GM19025 (cell line): ENCODE results near the gene CELF4.
"Not testable (repeated sequence)": the region's sequence is repeated elsewhere in the genome, so short reads cannot be mapped to it uniquely, and the experiment has no call there.

Source experiments
- ATAC-seq: cut with Tn5 transposase; IDR thresholded peaks from one replicate; pipeline ENCODE4 v1.9.1; 2021; ENCODE audit warnings: mild to moderate bottlenecking, low read depth, moderate library complexity; ENCODE audit not compliant: unreplicated experiment

Gene CELF4

DNA sequence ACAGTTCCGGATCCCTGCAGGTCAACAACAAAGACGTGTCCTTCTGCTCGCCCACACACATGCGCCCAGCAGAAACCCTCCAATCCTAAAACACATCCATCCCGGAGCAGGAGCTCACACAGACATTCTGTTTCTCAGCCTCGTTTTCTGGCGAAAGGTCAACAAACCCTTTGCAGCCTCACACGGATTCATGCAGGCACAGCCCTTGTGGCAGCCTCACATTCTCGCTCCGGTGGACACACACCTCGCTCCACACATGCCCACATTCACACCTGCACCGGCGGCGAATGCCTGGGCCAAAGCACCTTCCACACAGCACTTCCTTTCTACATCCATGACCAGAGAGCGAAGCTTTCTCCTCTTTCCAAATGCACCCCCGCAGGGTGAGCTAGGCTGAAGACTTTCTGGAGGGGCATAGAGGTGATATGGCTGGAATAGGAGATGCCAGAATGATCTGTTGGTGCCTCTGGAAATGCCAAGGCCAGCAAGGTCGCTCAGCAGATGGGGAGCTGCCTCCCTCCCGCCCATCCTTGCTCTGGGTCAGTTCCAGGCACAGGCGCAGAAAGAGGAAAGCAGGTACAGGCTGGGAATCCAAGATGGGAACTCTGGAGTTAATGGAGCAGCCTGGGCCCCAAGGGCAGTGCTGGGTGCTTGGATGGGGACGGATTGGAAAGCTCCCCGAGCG is 88.8 kb downstream of the CELF4 start:
- ATAC-seq, result no peak

DNA sequence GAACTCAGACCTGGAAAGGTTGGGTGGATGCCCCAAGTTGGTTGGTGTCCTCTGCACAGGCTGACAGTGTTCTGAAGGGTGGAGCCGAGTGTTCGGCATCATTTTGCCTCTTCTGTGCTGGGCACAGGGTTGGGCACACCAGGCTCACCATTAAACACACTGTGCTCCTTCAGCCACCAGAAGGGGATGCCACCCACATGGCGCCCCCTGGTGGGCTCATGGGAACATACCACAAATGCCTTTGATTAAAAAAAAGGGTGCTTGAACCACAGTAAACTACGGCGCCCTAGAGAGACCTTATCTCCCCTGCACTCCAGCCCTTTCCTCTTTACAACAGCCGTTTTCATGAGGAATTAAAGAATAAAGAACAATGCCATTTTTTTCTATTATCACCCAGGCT is 89.4 kb downstream of the CELF4 start:
- ATAC-seq, result no peak

GRCh38 chr18:37473195-37473840 is 92.3 kb downstream of the CELF4 start:
- no peak for ATAC-seq

DNA sequence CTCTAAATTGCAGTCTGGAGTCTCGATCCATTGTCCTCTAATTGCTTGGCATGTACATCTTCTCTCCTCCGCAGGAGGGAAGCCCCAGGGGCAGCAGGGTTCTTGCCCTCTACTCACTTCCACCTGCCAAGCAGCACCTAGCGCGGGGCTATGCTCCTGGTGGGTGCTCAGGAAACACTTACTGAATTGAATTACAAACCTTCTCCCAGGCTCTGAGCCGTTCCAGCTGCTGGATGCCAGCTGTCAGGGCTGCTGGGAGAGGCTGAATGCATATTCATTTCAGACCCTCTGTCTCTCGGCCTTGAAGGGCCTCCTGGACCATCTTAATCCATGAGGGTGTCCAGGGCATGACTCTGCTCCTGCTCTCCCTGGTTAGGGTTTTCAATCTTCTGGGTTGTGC is 94.0 kb downstream of the CELF4 start:
- no peak for ATAC-seq

- ATAC-seq, result no peak
Measured at GRCh38 chr18:37470986-37471385, 94.6 kb downstream of the CELF4 start.

- ATAC-seq, result no peak
Measured at GRCh38 chr18:37467002-37467662, 98.5 kb downstream of the CELF4 start.

- no peak for ATAC-seq
Measured at GRCh38 chr18:37465958-37466357, 99.6 kb downstream of the CELF4 start.

GRCh38 chr18:37464257-37464656 is 101.3 kb downstream of the CELF4 start:
- ATAC-seq, result no peak

DNA sequence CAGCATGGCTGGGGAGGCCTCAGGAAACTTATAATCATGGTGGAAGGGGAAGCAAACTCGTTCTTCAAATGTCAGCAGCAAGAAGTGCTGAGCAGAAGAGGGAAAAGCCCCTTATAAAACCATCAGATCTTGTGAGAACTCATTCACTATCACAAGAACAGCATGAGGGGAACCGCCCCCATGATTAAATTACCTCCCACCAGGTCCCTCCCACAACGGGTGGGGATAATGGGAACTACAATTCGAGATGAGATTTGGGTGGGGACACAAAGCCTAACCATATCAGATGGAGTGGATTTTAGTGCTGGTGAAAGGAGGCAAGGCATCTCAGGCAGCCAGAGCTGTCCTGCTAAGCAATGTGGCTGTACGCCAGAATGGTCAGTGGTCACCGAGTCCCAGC is 104.3 kb downstream of the CELF4 start:
- not testable (repeated sequence) for ATAC-seq

- ATAC-seq, result no peak
Measured at GRCh38 chr18:37460604-37461003, 105.0 kb downstream of the CELF4 start.

- ATAC-seq, result no peak
Measured at GRCh38 chr18:37458697-37459096, 106.9 kb downstream of the CELF4 start.

- no peak for ATAC-seq
Measured at GRCh38 chr18:37457753-37458152, 107.8 kb downstream of the CELF4 start.

DNA sequence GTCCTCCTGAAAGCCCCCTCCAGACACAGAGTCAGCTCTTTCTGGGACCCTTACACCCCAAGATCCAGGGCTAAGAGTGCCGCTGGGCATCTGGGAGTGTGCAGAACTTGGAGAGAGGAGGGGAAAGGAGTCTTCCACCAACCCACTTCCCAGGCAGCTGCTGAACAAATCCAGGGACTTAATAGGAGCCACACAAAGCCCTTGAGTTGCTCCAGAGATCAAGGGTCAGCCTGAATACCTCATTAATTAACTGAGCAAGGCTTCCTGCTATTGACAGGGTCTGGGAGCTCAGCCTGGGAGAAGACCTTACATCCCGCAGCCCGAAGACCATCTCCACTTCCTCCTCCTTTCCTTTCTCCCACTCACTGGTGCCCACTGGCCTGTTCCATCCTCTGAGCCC is 108.3 kb downstream of the CELF4 start:
- ATAC-seq, result no peak

DNA sequence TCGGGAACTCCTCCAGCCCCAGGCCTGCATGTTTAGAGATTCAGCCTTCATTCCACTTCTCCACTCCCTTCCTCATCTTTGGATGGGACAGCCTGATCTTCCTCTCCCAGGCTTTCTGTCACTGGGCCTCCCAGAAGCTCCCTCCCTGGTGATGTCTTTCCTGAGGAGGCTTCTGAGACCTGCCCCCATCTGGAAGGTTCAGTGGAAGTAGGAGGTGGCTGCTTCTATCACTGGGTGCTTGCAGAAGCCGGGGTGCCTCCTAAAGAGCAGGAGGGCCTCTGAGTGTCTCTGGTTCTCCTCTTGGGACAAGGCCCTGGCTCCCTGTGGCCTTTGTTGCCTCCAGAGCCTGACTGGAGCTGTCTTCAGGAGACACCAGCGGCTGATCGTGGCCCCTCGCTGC is 108.7 kb downstream of the CELF4 start:
- no peak for ATAC-seq

GRCh38 chr18:37456395-37456794 is 109.2 kb downstream of the CELF4 start:
- ATAC-seq, result no peak

DNA sequence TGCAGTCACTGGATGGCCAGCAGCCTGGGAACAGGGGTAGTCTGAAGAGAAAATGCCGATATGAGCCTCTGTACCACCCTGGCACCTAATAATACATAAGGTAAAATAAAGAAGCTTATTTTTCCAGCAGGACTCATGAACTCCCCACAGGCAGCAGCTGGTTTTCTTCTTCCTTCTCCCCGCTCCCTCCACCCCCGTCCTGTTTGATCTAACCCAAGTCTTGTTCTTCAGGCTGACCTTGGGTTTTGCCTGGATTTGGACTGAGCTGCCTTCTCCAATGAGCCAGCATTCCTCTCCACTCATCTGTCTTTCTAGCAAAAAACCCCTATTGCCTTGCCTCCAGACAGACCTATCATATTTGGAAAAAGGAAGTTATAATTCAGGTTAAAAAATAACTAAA is 111.8 kb downstream of the CELF4 start:
- no peak for ATAC-seq

DNA sequence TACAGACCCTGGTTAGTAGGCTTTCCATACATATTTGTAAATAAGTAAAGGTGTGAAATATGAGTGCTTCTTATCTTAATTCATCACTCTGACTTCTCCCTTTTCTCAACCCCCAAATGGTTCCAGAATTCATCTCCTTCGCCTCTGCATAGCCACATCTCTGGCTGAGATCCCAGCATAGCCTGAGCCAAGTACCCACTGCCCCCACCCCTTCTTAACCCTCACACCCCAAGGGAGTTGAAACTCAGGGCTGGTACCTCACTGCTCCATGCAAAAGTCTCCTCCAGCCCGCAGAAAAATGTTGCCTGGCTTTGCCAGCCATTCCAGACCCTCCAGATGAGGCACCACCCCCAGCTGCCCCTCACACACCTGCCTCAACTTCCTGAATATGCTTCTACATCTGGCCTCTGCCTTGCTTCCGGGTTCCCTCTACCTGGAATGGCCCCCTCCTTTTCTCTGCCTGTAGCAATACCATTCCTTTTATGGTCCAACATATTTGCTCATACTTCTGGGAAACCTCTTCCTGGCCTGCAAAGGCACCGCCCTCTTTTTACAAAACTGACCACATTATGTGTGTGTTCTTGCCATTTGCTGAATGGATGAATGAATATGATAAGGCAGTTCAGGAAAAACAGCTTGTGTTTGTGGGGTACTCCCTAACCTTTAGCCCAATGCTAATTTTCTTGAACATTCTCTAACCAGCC is 112.8 kb downstream of the CELF4 start:
- no peak for ATAC-seq

GRCh38 chr18:37452015-37452414 is 113.6 kb downstream of the CELF4 start:
- ATAC-seq, result no peak

GRCh38 chr18:37451239-37451825 is 114.3 kb downstream of the CELF4 start:
- ATAC-seq, result no peak

DNA sequence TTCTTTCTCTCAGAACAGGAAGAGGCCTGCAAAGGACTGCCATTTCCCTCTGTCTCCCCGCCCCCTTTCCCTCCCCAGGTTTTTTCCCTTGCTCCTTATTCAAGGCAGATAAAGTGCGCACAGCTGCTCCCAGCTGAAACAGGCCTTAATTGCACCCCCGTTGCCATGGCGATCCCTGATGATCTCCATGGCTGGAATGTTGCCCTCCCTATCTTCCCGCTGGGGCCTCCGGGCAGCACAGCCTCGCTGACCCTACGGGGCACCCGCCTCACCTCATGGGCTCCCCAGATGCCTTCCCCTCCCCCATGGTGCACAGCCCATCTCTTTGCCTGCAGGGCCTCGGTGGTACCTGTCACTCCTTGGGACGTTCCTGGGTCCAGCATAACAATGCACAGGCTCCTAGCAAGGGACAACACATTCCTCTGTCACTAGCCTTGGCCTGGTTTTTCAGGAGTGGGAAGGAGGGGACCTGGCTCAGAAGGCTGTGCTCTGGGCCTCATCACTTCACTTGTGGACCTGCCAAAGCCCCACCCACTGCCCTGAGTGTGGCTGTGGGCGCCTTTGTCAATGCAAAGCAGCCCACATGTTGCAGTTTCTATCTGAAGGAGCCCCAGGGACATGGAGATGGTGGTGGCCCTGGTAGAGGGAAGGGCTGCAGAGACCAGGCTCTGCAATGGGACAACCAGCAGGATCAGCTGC is 115.0 kb downstream of the CELF4 start:
- ATAC-seq, result no peak
